ENCODE data around the gene GMIP.
"Not testable (repeated sequence)": the region's sequence is repeated elsewhere in the genome, so short reads cannot be mapped to it uniquely, and the experiment has no call there.

GMIP gene, protein sequence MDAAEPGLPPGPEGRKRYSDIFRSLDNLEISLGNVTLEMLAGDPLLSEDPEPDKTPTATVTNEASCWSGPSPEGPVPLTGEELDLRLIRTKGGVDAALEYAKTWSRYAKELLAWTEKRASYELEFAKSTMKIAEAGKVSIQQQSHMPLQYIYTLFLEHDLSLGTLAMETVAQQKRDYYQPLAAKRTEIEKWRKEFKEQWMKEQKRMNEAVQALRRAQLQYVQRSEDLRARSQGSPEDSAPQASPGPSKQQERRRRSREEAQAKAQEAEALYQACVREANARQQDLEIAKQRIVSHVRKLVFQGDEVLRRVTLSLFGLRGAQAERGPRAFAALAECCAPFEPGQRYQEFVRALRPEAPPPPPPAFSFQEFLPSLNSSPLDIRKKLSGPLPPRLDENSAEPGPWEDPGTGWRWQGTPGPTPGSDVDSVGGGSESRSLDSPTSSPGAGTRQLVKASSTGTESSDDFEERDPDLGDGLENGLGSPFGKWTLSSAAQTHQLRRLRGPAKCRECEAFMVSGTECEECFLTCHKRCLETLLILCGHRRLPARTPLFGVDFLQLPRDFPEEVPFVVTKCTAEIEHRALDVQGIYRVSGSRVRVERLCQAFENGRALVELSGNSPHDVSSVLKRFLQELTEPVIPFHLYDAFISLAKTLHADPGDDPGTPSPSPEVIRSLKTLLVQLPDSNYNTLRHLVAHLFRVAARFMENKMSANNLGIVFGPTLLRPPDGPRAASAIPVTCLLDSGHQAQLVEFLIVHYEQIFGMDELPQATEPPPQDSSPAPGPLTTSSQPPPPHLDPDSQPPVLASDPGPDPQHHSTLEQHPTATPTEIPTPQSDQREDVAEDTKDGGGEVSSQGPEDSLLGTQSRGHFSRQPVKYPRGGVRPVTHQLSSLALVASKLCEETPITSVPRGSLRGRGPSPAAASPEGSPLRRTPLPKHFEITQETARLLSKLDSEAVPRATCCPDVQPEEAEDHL

DNA sequence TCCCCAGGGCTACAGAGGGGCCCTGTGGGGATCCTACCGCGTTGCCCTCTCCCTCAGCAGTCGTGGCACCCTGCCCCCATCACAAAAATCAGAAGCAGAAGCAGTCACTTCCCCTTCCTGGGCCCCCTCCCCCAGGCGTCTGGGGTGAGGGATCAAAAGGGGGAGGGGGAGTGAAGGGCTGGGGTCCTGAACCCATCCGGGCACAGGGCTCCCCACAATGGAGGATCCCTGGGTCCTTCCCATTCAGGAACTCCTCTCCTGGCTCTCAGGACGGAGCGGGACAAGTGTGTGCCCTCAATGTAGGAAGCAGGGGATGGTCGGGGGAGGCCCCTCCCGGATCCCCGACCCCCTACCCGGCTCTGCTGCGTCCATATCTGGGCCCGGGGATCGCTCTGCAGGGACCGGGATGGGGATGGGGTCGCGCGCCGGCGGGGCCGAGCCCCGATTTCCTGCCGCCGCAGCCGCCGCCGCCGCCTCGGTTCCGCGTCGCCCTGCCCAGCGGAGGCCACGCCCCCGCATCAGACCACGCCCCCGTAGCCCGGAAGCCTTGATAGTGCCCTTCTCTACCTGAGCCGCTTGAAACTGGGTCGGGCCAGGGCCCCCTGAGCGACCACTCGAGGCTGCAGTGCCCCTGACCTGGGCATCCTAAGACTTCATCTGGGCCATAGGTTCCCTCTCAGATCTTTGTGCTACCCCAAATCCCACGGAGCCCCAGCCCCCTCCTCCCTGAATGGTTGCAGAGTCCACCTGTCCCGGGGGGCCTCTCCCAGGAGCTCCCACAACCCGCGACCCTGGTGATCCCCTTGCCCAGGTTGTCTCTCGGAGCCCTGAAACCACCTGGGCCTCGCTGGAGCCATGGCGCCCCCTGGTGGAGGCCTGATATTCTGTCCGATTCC is at the start of gene GMIP:
TSS of gene GMIP (minus strand) at position 500 of the 896 bp plus-strand sequence. CDS start at position 372, 128 bp downstream.
- H3F3A ChIP-seq (ENCODE audit: control insufficient read depth, insufficient read depth) = peaks cover 11% of the 10 kb centered on the region
- H3K27ac ChIP-seq (ENCODE audit: low read depth, low read length) = peak within 1 kb of the TSS; percentile 80
- H3K9me2 ChIP-seq (replicated peaks; ENCODE audit: control insufficient read depth, low read length) = no peaks in the 10 kb centered on the region
- H4K20me1 ChIP-seq (ENCODE audit: control insufficient read depth, insufficient read depth, low read depth, low read length) = no peaks in the 10 kb centered on the region
- H3K36me3 ChIP-seq (ENCODE audit: control insufficient read depth, low read length) = peaks cover 64% of the 10 kb centered on the region
- H3K4me1 ChIP-seq (ENCODE audit: control insufficient read depth, low read length) = peaks cover 23% of the 10 kb centered on the region
- H3K9me3 ChIP-seq (ENCODE audit: control insufficient read depth, insufficient read depth, low read length) = no peaks in the 10 kb centered on the region
- peak within 1 kb of the TSS; percentile 85 for H3K4me3 ChIP-seq (ENCODE audit: low read length)
- H3K79me2 ChIP-seq (ENCODE audit: control insufficient read depth, low read length) = peaks cover 19% of the 10 kb centered on the region
- H3K4me2 ChIP-seq (ENCODE audit: low read length) = peak within 1 kb of the TSS; percentile 91
- H3K27me3 ChIP-seq (ENCODE audit: control insufficient read depth, low read length) = no peaks in the 10 kb centered on the region
- TF ChIP-seq, protein P1, sequence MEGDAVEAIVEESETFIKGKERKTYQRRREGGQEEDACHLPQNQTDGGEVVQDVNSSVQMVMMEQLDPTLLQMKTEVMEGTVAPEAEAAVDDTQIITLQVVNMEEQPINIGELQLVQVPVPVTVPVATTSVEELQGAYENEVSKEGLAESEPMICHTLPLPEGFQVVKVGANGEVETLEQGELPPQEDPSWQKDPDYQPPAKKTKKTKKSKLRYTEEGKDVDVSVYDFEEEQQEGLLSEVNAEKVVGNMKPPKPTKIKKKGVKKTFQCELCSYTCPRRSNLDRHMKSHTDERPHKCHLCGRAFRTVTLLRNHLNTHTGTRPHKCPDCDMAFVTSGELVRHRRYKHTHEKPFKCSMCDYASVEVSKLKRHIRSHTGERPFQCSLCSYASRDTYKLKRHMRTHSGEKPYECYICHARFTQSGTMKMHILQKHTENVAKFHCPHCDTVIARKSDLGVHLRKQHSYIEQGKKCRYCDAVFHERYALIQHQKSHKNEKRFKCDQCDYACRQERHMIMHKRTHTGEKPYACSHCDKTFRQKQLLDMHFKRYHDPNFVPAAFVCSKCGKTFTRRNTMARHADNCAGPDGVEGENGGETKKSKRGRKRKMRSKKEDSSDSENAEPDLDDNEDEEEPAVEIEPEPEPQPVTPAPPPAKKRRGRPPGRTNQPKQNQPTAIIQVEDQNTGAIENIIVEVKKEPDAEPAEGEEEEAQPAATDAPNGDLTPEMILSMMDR (IDR thresholded peaks at IDR 0.05; ENCODE audit: low read depth, low read length, poor library complexity, severe bottlenecking) = peak; percentile 94
- no peak for TF ChIP-seq EZH2phosphoT487 (IDR thresholded peaks at IDR 0.05; ENCODE audit: borderline replicate concordance, low read length)

DNA sequence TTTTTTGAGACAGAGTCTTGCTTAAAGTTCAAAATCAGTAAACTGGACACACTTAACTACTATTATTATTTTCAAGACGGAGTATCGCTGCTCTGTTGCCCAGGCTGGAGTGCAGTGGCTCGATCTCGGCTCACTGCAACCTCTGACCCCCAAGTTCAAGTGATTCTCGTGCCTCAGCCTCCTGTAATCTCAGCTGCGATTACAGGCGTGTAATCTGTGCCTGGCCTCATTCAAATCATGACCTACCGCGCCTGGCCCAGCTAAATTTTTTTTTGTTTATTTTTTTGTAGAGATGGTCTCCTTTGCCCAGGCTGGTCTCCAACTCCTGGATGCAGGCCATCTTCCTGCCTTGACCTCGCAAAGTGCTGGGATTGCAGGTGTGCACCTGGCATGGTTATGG is 48.2 kb upstream of the GMIP start:
- no peak overlapping the region for H3K4me3 ChIP-seq (ENCODE audit: low read length)
- no peaks in the 10 kb centered on the region for H3K79me2 ChIP-seq (ENCODE audit: control insufficient read depth, low read length)
- H3K4me1 ChIP-seq (ENCODE audit: control insufficient read depth, low read length) = no peaks in the 10 kb centered on the region
- TF ChIP-seq, protein P1 (IDR thresholded peaks at IDR 0.05; ENCODE audit: low read depth, low read length, poor library complexity, severe bottlenecking) = no peak
- TF ChIP-seq EZH2phosphoT487 (IDR thresholded peaks at IDR 0.05; ENCODE audit: borderline replicate concordance, low read length) = no peak
- no peaks in the 10 kb centered on the region for H4K20me1 ChIP-seq (ENCODE audit: control insufficient read depth, insufficient read depth, low read depth, low read length)
- H3K36me3 ChIP-seq (ENCODE audit: control insufficient read depth, low read length) = no peaks in the 10 kb centered on the region
- no peaks in the 10 kb centered on the region for H3K9me3 ChIP-seq (ENCODE audit: control insufficient read depth, insufficient read depth, low read length)
- no peaks in the 10 kb centered on the region for H3K27me3 ChIP-seq (ENCODE audit: control insufficient read depth, low read length)
- H3K4me2 ChIP-seq (ENCODE audit: low read length) = no peak overlapping the region
- no peak overlapping the region for H3K27ac ChIP-seq (ENCODE audit: low read depth, low read length)
- H3K9me2 ChIP-seq (replicated peaks; ENCODE audit: control insufficient read depth, low read length) = no peaks in the 10 kb centered on the region
- no peaks in the 10 kb centered on the region for H3F3A ChIP-seq (ENCODE audit: control insufficient read depth, insufficient read depth)

DNA sequence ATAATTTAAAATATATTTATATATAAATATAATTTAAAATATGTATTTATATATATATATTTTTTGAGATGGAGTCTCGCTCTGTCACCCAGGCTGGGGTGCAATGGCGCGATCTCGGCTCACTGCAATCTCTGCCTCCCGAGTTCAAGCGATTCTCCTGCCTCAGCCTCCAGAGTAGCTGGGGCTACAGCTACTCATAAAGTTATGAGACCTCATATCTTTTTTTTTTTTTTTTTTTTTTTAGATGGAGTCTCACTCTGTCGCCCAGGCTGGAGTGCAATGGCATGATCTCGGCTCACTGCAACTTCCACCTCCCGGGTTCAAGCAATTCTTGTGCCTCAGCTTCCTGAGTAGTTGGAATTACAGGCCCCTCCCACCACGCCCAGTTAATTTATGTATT is 45.6 kb upstream of the GMIP start:
- H3K27ac ChIP-seq (ENCODE audit: low read depth, low read length); H3K36me3 ChIP-seq (ENCODE audit: control insufficient read depth, low read length); H4K20me1 ChIP-seq (ENCODE audit: control insufficient read depth, insufficient read depth, low read depth, low read length); H3F3A ChIP-seq (ENCODE audit: control insufficient read depth, insufficient read depth); H3K9me2 ChIP-seq (replicated peaks; ENCODE audit: control insufficient read depth, low read length); H3K27me3 ChIP-seq (ENCODE audit: control insufficient read depth, low read length); H3K4me1 ChIP-seq (ENCODE audit: control insufficient read depth, low read length); H3K4me3 ChIP-seq (ENCODE audit: low read length); H3K79me2 ChIP-seq (ENCODE audit: control insufficient read depth, low read length); H3K9me3 ChIP-seq (ENCODE audit: control insufficient read depth, insufficient read depth, low read length); H3K4me2 ChIP-seq (ENCODE audit: low read length): not testable (repeated sequence)
